CD14-positive monocyte (primary cell): ENCODE measurements around the gene CANT1. TPM values are rescaled to one million over a fixed set of nuclear protein-coding genes. Genes with fewer than 3 reads are reported as not detected.
A peak's percentile ranks its signal among the peaks of the same experiment; 100 is the strongest.

Experiments
- DNase-seq, 3 donors: peaks; one replicate each; pipeline ENCODE4 v3.0.0-alpha.2; 2011 to 2022
- H2AFZ ChIP-seq: 2 replicates; pipeline ENCODE4 v1.6.0; 2012; ENCODE audit warnings: mild to moderate bottlenecking, low read depth, low read length, inconsistent platforms; ENCODE audit not compliant: insufficient read depth, poor library complexity, severe bottlenecking
- H3K27ac ChIP-seq, 2 donors: 1 replicate in 1 of 2; 2 replicates in 1 of 2; pipeline ENCODE4 v1.5.1; 2012 to 2013; ENCODE audit warnings: low read length in 2 of 2, control low read depth in 1 of 2, inconsistent platforms in 1 of 2, low read depth in 1 of 2, mild to moderate bottlenecking in 1 of 2
- H3K27me3 ChIP-seq, 2 donors: one replicate each; pipeline versions ENCODE4 v1.6.0 to v1.6.1; 2011 to 2013; ENCODE audit warnings: low read length in 2 of 2; ENCODE audit not compliant: control insufficient read depth in 2 of 2, insufficient read depth in 2 of 2
- H3K36me3 ChIP-seq, 2 donors: replicated peaks in 1 of 2; 1 replicate in 1 of 2; 2 replicates in 1 of 2; pipeline versions ENCODE4 v1.5.1 to v1.6.1; 2012 to 2013; ENCODE audit warnings: low read length in 2 of 2, control low read depth in 1 of 2, inconsistent platforms in 1 of 2, mild to moderate bottlenecking in 1 of 2; ENCODE audit not compliant: insufficient read depth in 2 of 2, control insufficient read depth in 1 of 2
- H3K4me1 ChIP-seq, 2 donors: 1 replicate in 1 of 2; 2 replicates in 1 of 2; pipeline versions ENCODE4 v1.5.1 to v1.6.1; 2012 to 2013; ENCODE audit warnings: low read length in 2 of 2, control low read depth in 1 of 2, inconsistent platforms in 1 of 2, mild to moderate bottlenecking in 1 of 2, moderate library complexity in 1 of 2; ENCODE audit not compliant: insufficient read depth in 2 of 2, control insufficient read depth in 1 of 2
- H3K4me2 ChIP-seq: replicated peaks from 2 replicates; pipeline ENCODE3; 2012; ENCODE audit warnings: low read length, moderate library complexity, mild to moderate bottlenecking; ENCODE audit not compliant: poor library complexity, severe bottlenecking; ENCODE audit errors: extremely low read depth
- H3K4me3 ChIP-seq, 3 experiments: fragments of 200-600 bp in 1 of 3; sonication (generic) in 1 of 3; replicated peaks in 1 of 3; 1 replicate in 2 of 3; 2 replicates in 1 of 3; pipeline ENCODE4 v1.5.1; 2011 to 2013; ENCODE audit warnings: low read length in 3 of 3, mild to moderate bottlenecking in 3 of 3, control low read depth in 2 of 3, low read depth in 2 of 3, inconsistent platforms in 1 of 3, moderate library complexity in 1 of 3
- H3K79me2 ChIP-seq: 2 replicates; pipeline ENCODE4 v1.6.0; 2012; ENCODE audit warnings: mild to moderate bottlenecking, control low read depth, inconsistent platforms, low read length, moderate library complexity; ENCODE audit not compliant: insufficient read depth
- H3K9ac ChIP-seq: 2 replicates; pipeline ENCODE4 v1.6.0; 2017; ENCODE audit warnings: low read length, mild to moderate bottlenecking; ENCODE audit not compliant: insufficient read depth, poor library complexity, severe bottlenecking
- H3K9me3 ChIP-seq, 2 donors: replicated peaks in 1 of 2; 1 replicate in 1 of 2; 2 replicates in 1 of 2; pipeline versions ENCODE4 v1.5.1 to v1.6.1; 2012 to 2013; ENCODE audit warnings: low read length in 2 of 2, control low read depth in 1 of 2; ENCODE audit not compliant: control insufficient read depth in 1 of 2, insufficient read depth in 1 of 2
- H4K20me1 ChIP-seq: 2 replicates; pipeline ENCODE4 v1.6.0; 2012; ENCODE audit warnings: mild to moderate bottlenecking, low read length, control low read depth, moderate library complexity; ENCODE audit not compliant: insufficient read depth
- H3K27ac Mint-ChIP-seq, 7 donors: one replicate each; pipeline ENCODE4 v1.8.0; 2020; ENCODE audit warnings: mild to moderate bottlenecking in 7 of 7, mixed read lengths in 7 of 7, moderate library complexity in 6 of 7, inconsistent platforms in 2 of 7
- H3K27me3 Mint-ChIP-seq, 3 donors: one replicate each; pipeline ENCODE4 v1.8.0; 2021 to 2022; ENCODE audit warnings: low read depth in 3 of 3, mild to moderate bottlenecking in 3 of 3, mixed read lengths in 3 of 3, moderate library complexity in 3 of 3, inconsistent platforms in 1 of 3
- H3K36me3 Mint-ChIP-seq, 2 donors: one replicate each; pipeline ENCODE4 v1.8.0; 2020; ENCODE audit warnings: mixed read lengths in 2 of 2, inconsistent platforms in 1 of 2, mild to moderate bottlenecking in 1 of 2
- H3K4me1 Mint-ChIP-seq: one replicate; pipeline ENCODE4 v1.8.0; 2020; ENCODE audit warnings: mild to moderate bottlenecking, mixed read lengths
- H3K4me3 Mint-ChIP-seq, 2 donors: one replicate each; pipeline ENCODE4 v1.8.0; 2020; ENCODE audit warnings: mild to moderate bottlenecking in 2 of 2, mixed read lengths in 2 of 2, moderate library complexity in 1 of 2
- H3K9me3 Mint-ChIP-seq, 7 donors: one replicate each; pipeline ENCODE4 v1.8.0; 2020 to 2022; ENCODE audit warnings: mixed read lengths in 7 of 7, mild to moderate bottlenecking in 6 of 7, moderate library complexity in 6 of 7, inconsistent platforms in 2 of 7
- CTCF ChIP-seq: fragments of 200-600 bp; IDR thresholded peaks from one replicate; pipeline ENCODE4 v1.8.0; 2022; ENCODE audit warnings: antibody characterized with exemption, mild to moderate bottlenecking
- WGBS: methylation state at CpG from one replicate; pipeline ENCODE4 v1.1.5; 2013; ENCODE audit warnings: missing lambda C conversion rate; ENCODE audit not compliant: insufficient coverage; 5-methylcytosine and 5-hydroxymethylcytosine counted together
- intact Hi-C, 2 donors: fragments of 100-400 bp; cut with micrococcal nuclease; formaldehyde crosslinking; loops; one replicate each; pipeline versions ENCODE4 v1.15.0 to v1.15.1; 2023
- polyA plus RNA-seq, 3 donors: library from polyadenylated mRNA; depleted of rRNA in 1 of 3; unstranded in 2 of 3; stranded (reverse) in 1 of 3; fragments of 300-500 nt in 2 of 3; fragments of >200 nt in 1 of 3; fragmentation: Illumina TruSeq in 2 of 3; gene quantifications; 1 replicate in 2 of 3; 2 replicates in 1 of 3; pipeline ENCODE4 v1.2.3, GENCODE V29; 2012 to 2021

The CANT1 gene
- polyA plus RNA-seq, 3 donors, result 10.6 to 16.6 (median 14.3) TPM

GRCh38 chr17:78966123-78966813 lies 43.3 kb downstream of the CANT1 start:
- no peaks in the 10 kb centered on the region for H3K36me3 ChIP-seq
- peaks cover under 1 to 4% of the 10 kb centered on the region in 2 donors for H3K4me1 ChIP-seq
- no peak overlapping the region for H3K4me2 ChIP-seq
- Mint-ChIP-seq H3K27ac (peak overlapping the region in 2 of 7 donors; percentile 28 to 35), H3K4me1 (peaks cover 7% of the 10 kb centered on the region), H3K36me3 (no peaks in the 10 kb centered on the region), H3K27me3 (peaks cover 0 to 5% (median 2%) of the 10 kb centered on the region in 3 donors), H3K4me3 (peak overlapping the region in 1 of 2 donors; percentile 37), H3K9me3 (peaks cover 0 to 2% (median 0%) of the 10 kb centered on the region in 7 donors)
- intact Hi-C loops, result loop anchor here (5.0 kb wide), 2 partner anchors 34 to 39 kb away; partner anchors contain the start of gene TIMP2 (in 1 of the 2)
- 91% methylated on average over 19 of the region's 26 CpGs for WGBS
- no peak for TF ChIP-seq CTCF
- H3K27me3 ChIP-seq, result no peaks in the 10 kb centered on the region
- no peak overlapping the region for H3K4me3 ChIP-seq
- H2AFZ ChIP-seq, result no peak overlapping the region
- H3K9me3 ChIP-seq, result no peaks in the 10 kb centered on the region
- no peak for DNase-seq
- H3K27ac ChIP-seq, result no peak overlapping the region
- H3K79me2 ChIP-seq, result no peaks in the 10 kb centered on the region
- H3K9ac ChIP-seq, result no peak overlapping the region
- H4K20me1 ChIP-seq, result no peaks in the 10 kb centered on the region

- intact Hi-C loops, result loop anchor here (5.0 kb wide), 2 partner anchors 33 to 38 kb away; partner anchors contain the start of gene TIMP2 (in 1 of the 2)
- Histone ChIP-seq H3K4me3 (no peak overlapping the region), H2AFZ (no peak overlapping the region), H3K4me2 (no peak overlapping the region), H3K36me3 (no peaks in the 10 kb centered on the region), H3K79me2 (no peaks in the 10 kb centered on the region), H3K4me1 (no peaks in the 10 kb centered on the region), H3K27ac (no peak overlapping the region), H3K9ac (no peak overlapping the region), H3K9me3 (no peaks in the 10 kb centered on the region), H3K27me3 (no peaks in the 10 kb centered on the region), H4K20me1 (no peaks in the 10 kb centered on the region)
- no peak for TF ChIP-seq CTCF
- no peak for DNase-seq
- Mint-ChIP-seq H3K4me1 (peaks cover 8% of the 10 kb centered on the region), H3K27me3 (peaks cover 0 to 4% (median 2%) of the 10 kb centered on the region in 3 donors), H3K36me3 (no peaks in the 10 kb centered on the region), H3K4me3 (peak overlapping the region in 1 of 2 donors; percentile 37), H3K9me3 (peaks cover 0 to 2% (median 0%) of the 10 kb centered on the region in 7 donors), H3K27ac (no peak overlapping the region)
- 98% methylated on average over 8 of the region's 8 CpGs for WGBS
Measured at GRCh38 chr17:78965491-78965924, 44.1 kb downstream of the CANT1 start.
